ENCODE results near the gene EXT2. TPM values are rescaled to one million over a fixed set of nuclear protein-coding genes. Genes with fewer than 3 reads are reported as not detected.

The EXT2 gene
- total RNA-seq, 4 donors from 2014 or later: 56.9 to 152 (median 128) TPM

DNA sequence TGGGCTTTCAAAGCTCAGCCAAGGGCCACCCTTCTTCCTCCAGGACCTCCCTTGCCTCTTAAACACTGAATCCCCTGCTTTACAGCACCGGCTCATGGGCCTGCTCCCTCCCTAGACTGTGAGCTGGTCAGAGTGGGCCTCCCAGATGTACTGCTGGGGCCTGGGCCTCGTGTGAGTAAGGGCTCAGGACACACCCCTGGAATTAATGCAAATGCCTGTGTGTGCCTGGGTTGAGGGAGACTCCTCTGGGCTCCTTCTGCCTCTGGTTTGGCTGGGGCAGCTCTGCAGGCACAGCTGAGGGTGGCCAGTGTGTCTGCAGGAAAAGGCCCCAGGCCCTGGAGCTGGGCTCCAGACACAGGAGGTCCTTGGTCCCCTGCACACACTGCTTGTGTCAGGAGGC lies 190.3 kb downstream of the EXT2 start:
- TF ChIP-seq, protein P1, sequence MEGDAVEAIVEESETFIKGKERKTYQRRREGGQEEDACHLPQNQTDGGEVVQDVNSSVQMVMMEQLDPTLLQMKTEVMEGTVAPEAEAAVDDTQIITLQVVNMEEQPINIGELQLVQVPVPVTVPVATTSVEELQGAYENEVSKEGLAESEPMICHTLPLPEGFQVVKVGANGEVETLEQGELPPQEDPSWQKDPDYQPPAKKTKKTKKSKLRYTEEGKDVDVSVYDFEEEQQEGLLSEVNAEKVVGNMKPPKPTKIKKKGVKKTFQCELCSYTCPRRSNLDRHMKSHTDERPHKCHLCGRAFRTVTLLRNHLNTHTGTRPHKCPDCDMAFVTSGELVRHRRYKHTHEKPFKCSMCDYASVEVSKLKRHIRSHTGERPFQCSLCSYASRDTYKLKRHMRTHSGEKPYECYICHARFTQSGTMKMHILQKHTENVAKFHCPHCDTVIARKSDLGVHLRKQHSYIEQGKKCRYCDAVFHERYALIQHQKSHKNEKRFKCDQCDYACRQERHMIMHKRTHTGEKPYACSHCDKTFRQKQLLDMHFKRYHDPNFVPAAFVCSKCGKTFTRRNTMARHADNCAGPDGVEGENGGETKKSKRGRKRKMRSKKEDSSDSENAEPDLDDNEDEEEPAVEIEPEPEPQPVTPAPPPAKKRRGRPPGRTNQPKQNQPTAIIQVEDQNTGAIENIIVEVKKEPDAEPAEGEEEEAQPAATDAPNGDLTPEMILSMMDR (IDR thresholded peaks at IDR 0.05): no peak
- TF ChIP-seq POLR2A (IDR thresholded peaks at IDR 0.05): no peak
- Histone ChIP-seq H3K4me1 (no peaks in the 10 kb centered on the region), H3K4me3 (no peak overlapping the region), H3K27ac (no peak overlapping the region), H3K9me3 (no peaks in the 10 kb centered on the region), H3K27me3 (no peaks in the 10 kb centered on the region), H3K36me3 (no peaks in the 10 kb centered on the region)
- no peak for DNase-seq

DNA sequence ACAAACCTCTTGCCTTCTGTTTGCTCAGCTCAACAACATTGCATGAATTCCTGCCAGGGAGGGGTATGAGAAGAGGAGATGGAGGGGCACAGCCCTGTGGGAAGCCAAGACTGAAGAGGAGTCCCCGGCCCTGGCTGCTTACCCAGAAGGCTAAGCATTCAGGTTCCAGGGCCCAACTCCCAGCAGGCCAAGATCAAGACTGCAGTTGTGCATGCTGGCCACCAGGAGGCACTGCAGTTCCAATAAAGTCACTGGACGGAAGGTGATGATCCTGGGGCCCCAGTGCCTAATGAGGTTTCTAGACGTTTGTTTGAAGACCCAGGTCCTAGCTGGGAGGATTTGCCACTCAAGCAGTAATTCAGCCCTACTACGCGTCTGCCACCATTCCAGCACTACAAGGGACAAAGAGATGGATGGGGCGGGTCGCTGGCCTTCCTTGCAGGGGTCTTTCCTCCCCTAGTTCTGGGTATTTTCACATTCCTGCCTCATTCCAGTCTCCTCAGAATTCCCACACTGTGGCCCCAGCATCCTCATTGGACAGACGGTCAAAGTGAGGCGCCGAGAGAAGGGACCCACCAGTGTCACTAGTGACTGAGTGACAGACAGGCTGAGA lies 190.9 kb downstream of the EXT2 start:
- peak; percentile 18 to 72 (median 67) for DNase-seq
- no peaks in the 10 kb centered on the region for H3K9me3 ChIP-seq
- no peaks in the 10 kb centered on the region for H3K36me3 ChIP-seq
- H3K4me3 ChIP-seq: no peak overlapping the region
- no peaks in the 10 kb centered on the region for H3K27me3 ChIP-seq
- TF ChIP-seq, protein P1 (IDR thresholded peaks at IDR 0.05): peak; percentile 64 to 91 (median 86)
- no peak for TF ChIP-seq POLR2A (IDR thresholded peaks at IDR 0.05)
- H3K4me1 ChIP-seq: no peaks in the 10 kb centered on the region
- H3K27ac ChIP-seq: no peak overlapping the region

DNA sequence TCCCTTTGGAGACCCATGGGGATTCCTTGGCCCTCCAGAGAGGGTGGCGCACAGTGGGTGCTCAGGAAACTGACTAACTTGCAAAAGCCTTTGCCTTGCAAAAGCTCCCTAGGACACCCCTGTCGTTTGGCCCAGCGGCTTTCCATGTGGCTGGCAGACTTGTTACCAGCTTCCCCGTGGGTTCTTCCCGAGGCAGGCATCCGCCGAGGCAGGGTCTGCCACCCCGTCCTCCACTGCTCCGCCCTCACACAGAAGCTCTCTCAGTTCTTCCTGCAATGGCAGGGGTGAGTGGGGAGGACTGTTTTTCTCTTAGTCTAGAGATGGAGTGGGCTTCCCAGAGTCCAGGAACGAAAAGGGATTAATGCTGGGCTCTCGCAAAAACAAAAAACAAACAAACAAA lies 191.4 kb downstream of the EXT2 start:
- TF ChIP-seq POLR2A (IDR thresholded peaks at IDR 0.05): no peak
- TF ChIP-seq, protein P1 (IDR thresholded peaks at IDR 0.05): no peak
- no peaks in the 10 kb centered on the region for H3K27me3 ChIP-seq
- H3K27ac ChIP-seq: no peak overlapping the region
- no peaks in the 10 kb centered on the region for H3K9me3 ChIP-seq
- DNase-seq: no peak
- no peaks in the 10 kb centered on the region for H3K4me1 ChIP-seq
- no peak overlapping the region for H3K4me3 ChIP-seq
- no peaks in the 10 kb centered on the region for H3K36me3 ChIP-seq

DNA sequence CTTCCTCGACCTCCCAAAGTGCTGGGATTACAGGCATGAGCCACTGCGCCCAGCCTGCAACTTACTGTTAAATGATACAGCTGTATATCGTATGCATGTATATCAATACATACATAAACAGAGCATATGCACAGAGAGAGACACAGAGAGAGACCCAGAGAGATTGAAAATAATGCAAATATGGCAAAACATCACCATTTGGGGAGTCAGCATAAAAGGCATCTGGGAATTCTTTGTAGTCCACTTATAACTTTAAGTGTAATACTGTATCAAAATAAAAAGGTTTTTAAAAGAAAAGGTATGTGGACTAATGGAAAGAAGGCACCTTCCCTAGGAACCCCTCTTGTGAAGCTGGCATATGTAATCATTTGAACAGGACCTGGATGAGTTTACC lies 192.7 kb downstream of the EXT2 start:
- Histone ChIP-seq H3K27ac (no peak overlapping the region), H3K27me3 (no peaks in the 10 kb centered on the region), H3K36me3 (no peaks in the 10 kb centered on the region), H3K4me1 (no peaks in the 10 kb centered on the region), H3K9me3 (no peaks in the 10 kb centered on the region), H3K4me3 (no peak overlapping the region)
- DNase-seq: no peak
- TF ChIP-seq, protein P1 (IDR thresholded peaks at IDR 0.05): no peak
- no peak for TF ChIP-seq POLR2A (IDR thresholded peaks at IDR 0.05)

DNA sequence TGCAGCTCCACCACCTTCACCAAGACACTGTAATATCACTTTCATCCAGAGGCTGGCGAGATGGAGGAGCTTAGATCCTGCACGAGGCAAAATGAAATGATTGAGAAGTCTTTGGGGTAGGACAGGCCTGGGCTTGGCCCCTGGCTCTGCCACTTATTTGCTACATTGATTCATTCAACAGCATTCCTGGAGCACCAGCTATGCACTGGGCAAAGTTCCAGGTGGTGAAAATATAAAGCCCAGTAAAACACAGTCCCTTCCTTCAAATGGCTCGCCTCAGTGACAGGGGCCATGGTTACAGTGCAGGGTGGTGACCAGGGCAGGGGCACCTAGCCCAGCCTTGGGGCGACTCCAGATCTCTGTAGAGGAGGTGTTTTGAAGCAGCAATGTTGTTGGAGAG lies 194.7 kb downstream of the EXT2 start:
- Histone ChIP-seq H3K36me3 (no peaks in the 10 kb centered on the region), H3K27ac (no peak overlapping the region), H3K4me1 (no peaks in the 10 kb centered on the region), H3K27me3 (no peaks in the 10 kb centered on the region), H3K4me3 (no peak overlapping the region), H3K9me3 (no peaks in the 10 kb centered on the region)
- no peak for DNase-seq
- TF ChIP-seq POLR2A (IDR thresholded peaks at IDR 0.05): no peak
- TF ChIP-seq, protein P1 (IDR thresholded peaks at IDR 0.05): no peak

Other genes with a start within 250 kb of the EXT2 start
- gene ALKBH3, start 214.8 kb upstream of the EXT2 start, total RNA-seq: 10 to 100 TPM; 24.4 to 83.3 (median 28.2) TPM
- gene C11orf96, start 153.0 kb upstream of the EXT2 start, total RNA-seq: 10 to 100 TPM in 3 of 4 donors, 1 to 10 TPM in 1; 4.9 to 82.5 (median 31.6) TPM
- not detected for gene ACCSL, start 47.7 kb upstream of the EXT2 start, total RNA-seq
- 10 to 100 TPM; 31.5 to 70.7 (median 46.3) TPM for gene ACCS, start 29.4 kb upstream of the EXT2 start, total RNA-seq
- not detected for gene ALX4, start 214.5 kb downstream of the EXT2 start, total RNA-seq